B cell (primary cell): ENCODE data around the gene AKAP3. TPM values are rescaled to one million over a fixed set of nuclear protein-coding genes. Genes with fewer than 3 reads are reported as not detected.

Experiments
- ATAC-seq: fragments of 200-7000 bp; cut with Tn5 transposase; one replicate; pipeline ENCODE4 v1.10.0; 2021; ENCODE audit warnings: low read depth, mild to moderate bottlenecking, moderate number of reproducible peaks, moderate library complexity
- CTCF ChIA-PET: fragments of 350-600 bp; sonication (Branson Sonifier 250); formaldehyde crosslinking; loops from one replicate; lab custom pipeline; 2021; ENCODE audit warnings: antibody characterized with exemption, inconsistent platforms; lab: Charles Lee
- POLR2A ChIA-PET: fragments of 350-600 bp; sonication (Branson Sonifier 250); formaldehyde crosslinking; loops from one replicate; lab custom pipeline; 2021; ENCODE audit warnings: antibody characterized with exemption; lab: Charles Lee
- DNase-seq: peaks from one replicate; pipeline ENCODE4 v3.0.0; 2013
- H2AFZ ChIP-seq: 2 replicates; pipeline ENCODE4 v1.6.1; 2012; ENCODE audit warnings: mild to moderate bottlenecking, low read depth, low read length; ENCODE audit not compliant: insufficient read depth, poor library complexity, severe bottlenecking
- H3K27ac ChIP-seq, 2 donors: 1 replicate in 1 of 2; 2 replicates in 1 of 2; pipeline ENCODE4 v1.5.1; 2012 to 2013; ENCODE audit warnings: low read length in 2 of 2, mild to moderate bottlenecking in 2 of 2, moderate library complexity in 1 of 2
- H3K27me3 ChIP-seq, 4 experiments: fragments of 200-600 bp in 1 of 4; sonication (generic) in 1 of 4; replicated peaks in 1 of 4; 1 replicate in 2 of 4; 2 replicates in 2 of 4; pipeline versions ENCODE4 v1.6.1 to v1.7.0; 2013 to 2016; ENCODE audit warnings: low read length in 3 of 4, mild to moderate bottlenecking in 2 of 4, mixed read lengths in 1 of 4, moderate library complexity in 1 of 4; ENCODE audit not compliant: insufficient read depth in 4 of 4, control insufficient read depth in 3 of 4; ENCODE audit errors: control extremely low read depth in 1 of 4
- H3K36me3 ChIP-seq, 2 experiments: replicated peaks in 1 of 2; 1 replicate in 1 of 2; 2 replicates in 1 of 2; pipeline versions ENCODE4 v1.6.1 to v1.7.1; 2013; ENCODE audit warnings: low read length in 1 of 2; ENCODE audit not compliant: insufficient read depth in 2 of 2, control insufficient read depth in 1 of 2; ENCODE audit errors: control extremely low read depth in 1 of 2, extremely low read depth in 1 of 2
- H3K4me1 ChIP-seq, 2 donors: fragments of 200-600 bp in 1 of 2; sonication (generic) in 1 of 2; 1 replicate in 1 of 2; 2 replicates in 1 of 2; pipeline versions ENCODE4 v1.5.1 to v1.6.1; 2013 to 2017; ENCODE audit warnings: low read length in 2 of 2; ENCODE audit not compliant: control insufficient read depth in 2 of 2, insufficient read depth in 2 of 2
- H3K4me2 ChIP-seq: replicated peaks from 2 replicates; pipeline ENCODE3; 2012; ENCODE audit warnings: mild to moderate bottlenecking, low read depth, low read length; ENCODE audit not compliant: poor library complexity, severe bottlenecking
- H3K4me3 ChIP-seq, 5 experiments: fragments of 200-600 bp in 1 of 5; sonication (generic) in 1 of 5; 1 replicate in 3 of 5; 2 replicates in 2 of 5; pipeline versions ENCODE4 v1.5.1 to v1.7.0; 2011 to 2016; ENCODE audit warnings: low read length in 4 of 5, mild to moderate bottlenecking in 4 of 5, low read depth in 2 of 5, control low read depth in 1 of 5, moderate library complexity in 1 of 5; ENCODE audit not compliant: insufficient read depth in 1 of 5; ENCODE audit errors: control extremely low read depth in 1 of 5, extremely low read depth in 1 of 5
- H3K79me2 ChIP-seq: fragments of 200-600 bp; sonication (generic); one replicate; pipeline ENCODE4 v1.6.0; 2016; ENCODE audit warnings: low read length; ENCODE audit not compliant: control insufficient read depth, insufficient read depth
- H3K9ac ChIP-seq: fragments of 200-600 bp; sonication (generic); 2 replicates; pipeline ENCODE4 v1.6.1; 2017; ENCODE audit warnings: mild to moderate bottlenecking, low read length, moderate library complexity
- H3K9me3 ChIP-seq, 3 donors: one replicate each; pipeline versions ENCODE4 v1.6.1 to v1.7.1; 2013; ENCODE audit warnings: low read length in 2 of 3; ENCODE audit not compliant: control insufficient read depth in 2 of 3, insufficient read depth in 1 of 3; ENCODE audit errors: control extremely low read depth in 1 of 3
- H4K20me1 ChIP-seq: 2 replicates; pipeline ENCODE4 v1.6.0; 2012; ENCODE audit warnings: mild to moderate bottlenecking, low read length; ENCODE audit not compliant: insufficient read depth, control insufficient read depth, poor library complexity, severe bottlenecking
- H3K27ac Mint-ChIP-seq: one replicate; pipeline ENCODE4 v1.8.0; 2021; ENCODE audit warnings: mixed read lengths
- H3K27me3 Mint-ChIP-seq: one replicate; pipeline ENCODE4 v1.8.0; 2021; ENCODE audit warnings: mixed read lengths
- H3K4me1 Mint-ChIP-seq: one replicate; pipeline ENCODE4 v1.8.0; 2021; ENCODE audit warnings: mixed read lengths
- H3K4me3 Mint-ChIP-seq: one replicate; pipeline ENCODE4 v1.8.0; 2021; ENCODE audit warnings: mixed read lengths
- H3K9me3 Mint-ChIP-seq: one replicate; pipeline ENCODE4 v1.8.0; 2022; ENCODE audit warnings: mixed read lengths; ENCODE audit not compliant: insufficient read depth
- CTCF ChIP-seq: fragments of 200-600 bp; IDR thresholded peaks from one replicate; pipeline ENCODE4 v1.8.0; 2022; ENCODE audit warnings: antibody characterized with exemption, mild to moderate bottlenecking
- EZH2 ChIP-seq: IDR thresholded peaks from 2 replicates; pipeline ENCODE4 v1.6.1; 2012; ENCODE audit warnings: borderline replicate concordance, low read depth, mild to moderate bottlenecking, moderate library complexity, low read length; ENCODE audit not compliant: insufficient read depth, poor library complexity, severe bottlenecking
- WGBS: methylation state at CpG from one replicate; pipeline ENCODE4 v1.1.5; 2013; ENCODE audit warnings: missing lambda C conversion rate; ENCODE audit not compliant: insufficient coverage; 5-methylcytosine and 5-hydroxymethylcytosine counted together
- intact Hi-C: fragments of 100-400 bp; cut with micrococcal nuclease; formaldehyde crosslinking; loops from one replicate; pipeline ENCODE4 v1.10.0; 2022
- polyA plus RNA-seq: library from polyadenylated mRNA; depleted of rRNA; stranded (reverse); fragments of >200 nt; gene quantifications from 2 replicates; pipeline ENCODE4 v1.2.3, GENCODE V29; 2012
- total RNA-seq, 2 donors: library from RNA; stranded (reverse); fragments of 120-200 nt in 1 of 2; gene quantifications; 1 replicate in 1 of 2; 2 replicates in 1 of 2; pipeline versions ENCODE4 v1.2.3 to v1.2.4, GENCODE V29; 2013 to 2022

Gene AKAP3
- total and polyA plus RNA-seq, 2 donors (not counting 1 experiment from before 2014, with no cell fraction given), result 1.2 to 3.8 TPM

GRCh38 chr12:4630262-4630661 is 18.6 kb downstream of the AKAP3 start:
- Histone ChIP-seq H2AFZ (no peak overlapping the region), H3K9ac (no peak overlapping the region), H3K79me2 (no peaks in the 10 kb centered on the region), H3K27ac (no peak overlapping the region), H3K9me3 (no peaks in the 10 kb centered on the region), H3K4me1 (no peaks in the 10 kb centered on the region), H3K4me3 (no peak overlapping the region), H3K4me2 (no peak overlapping the region), H3K27me3 (no peaks in the 10 kb centered on the region), H4K20me1 (no peaks in the 10 kb centered on the region), H3K36me3 (no peaks in the 10 kb centered on the region)
- no peak for ATAC-seq
- no peak for DNase-seq
- intact Hi-C loops, result no loop called here
- Mint-ChIP-seq H3K4me1 (no peaks in the 10 kb centered on the region), H3K27ac (no peak overlapping the region), H3K27me3 (peaks cover 4% of the 10 kb centered on the region), H3K9me3 (no peaks in the 10 kb centered on the region), H3K4me3 (no peak overlapping the region)
- WGBS, result 96% methylated on average over 3 of the region's 5 CpGs
- ChIA-PET CTCF (no interaction called here), POLR2A (no interaction called here)
- TF ChIP-seq EZH2 (no peak), CTCF (no peak)

- WGBS, result 96% methylated on average over 7 of the region's 10 CpGs
- Mint-ChIP-seq H3K4me3 (no peak overlapping the region), H3K9me3 (no peaks in the 10 kb centered on the region), H3K27me3 (peaks cover 4% of the 10 kb centered on the region), H3K27ac (no peak overlapping the region), H3K4me1 (no peaks in the 10 kb centered on the region)
- Histone ChIP-seq H3K4me1 (no peaks in the 10 kb centered on the region), H3K79me2 (no peaks in the 10 kb centered on the region), H3K27me3 (no peaks in the 10 kb centered on the region), H3K9ac (no peak overlapping the region), H3K27ac (no peak overlapping the region), H3K36me3 (no peaks in the 10 kb centered on the region), H3K4me3 (no peak overlapping the region), H2AFZ (no peak overlapping the region), H3K9me3 (no peaks in the 10 kb centered on the region), H4K20me1 (no peaks in the 10 kb centered on the region), H3K4me2 (no peak overlapping the region)
- TF ChIP-seq CTCF (no peak), EZH2 (no peak)
- ChIA-PET POLR2A (no interaction called here), CTCF (interaction anchor here (1.4 to 1.5 kb wide), 2 partner anchors 20 to 24 kb away, joined by 3 read pairs; partner anchors contain the start of genes AKAP3 and NDUFA9)
- DNase-seq, result no peak
- ATAC-seq, result no peak
- intact Hi-C loops, result no loop called here
Observed at GRCh38 chr12:4628406-4628805, 20.4 kb downstream of the AKAP3 start.
